Neural crest cell (in vitro differentiated cells): Measurements from ENCODE around the gene TNS3. TPM values are rescaled to one million over a fixed set of nuclear protein-coding genes. Genes with fewer than 3 reads are reported as not detected.
A peak's percentile ranks its signal among the peaks of the same experiment; 100 is the strongest.
"Not testable (repeated sequence)": the region's sequence is repeated elsewhere in the genome, so short reads cannot be mapped to it uniquely, and the experiment has no call there.

ENCODE experiments used
- DNase-seq: peaks from one replicate; pipeline ENCODE4 v3.0.0; 2021; ENCODE audit warnings: low read depth, mixed read lengths, low spot score
- H3K27ac Mint-ChIP-seq: one replicate; pipeline ENCODE4 v1.8.0; 2021; ENCODE audit warnings: mild to moderate bottlenecking, mixed read lengths; ENCODE audit not compliant: unreplicated experiment
- H3K27me3 Mint-ChIP-seq: 2 replicates; pipeline ENCODE4 v1.8.0; 2021; ENCODE audit warnings: low read depth, mild to moderate bottlenecking, mixed read lengths
- H3K36me3 Mint-ChIP-seq: 2 replicates; pipeline ENCODE4 v1.8.0; 2021; ENCODE audit warnings: low read depth, mild to moderate bottlenecking, mixed read lengths
- H3K4me1 Mint-ChIP-seq: 2 replicates; pipeline ENCODE4 v1.8.0; 2021; ENCODE audit warnings: mixed read lengths
- H3K4me3 Mint-ChIP-seq: one replicate; pipeline ENCODE4 v1.8.0; 2021; ENCODE audit warnings: mild to moderate bottlenecking, mixed read lengths
- H3K9me3 Mint-ChIP-seq: 2 replicates; pipeline ENCODE4 v1.8.0; 2021; ENCODE audit warnings: mixed read lengths
- total RNA-seq: library from RNA; stranded (reverse); gene quantifications from 2 replicates; pipeline ENCODE4 v1.2.1, GENCODE V29; 2021
- TF ChIP-seq, protein P1 (sequence below): fragments of 200-600 bp; sonication (generic); conservative IDR thresholded peaks from 2 replicates; pipeline ENCODE4 v1.5.0; 2021; ENCODE audit warnings: antibody characterized with exemption, mild to moderate bottlenecking

The TNS3 gene
- total RNA-seq, 1 donor from 2014 or later: 26.4 TPM

DNA sequence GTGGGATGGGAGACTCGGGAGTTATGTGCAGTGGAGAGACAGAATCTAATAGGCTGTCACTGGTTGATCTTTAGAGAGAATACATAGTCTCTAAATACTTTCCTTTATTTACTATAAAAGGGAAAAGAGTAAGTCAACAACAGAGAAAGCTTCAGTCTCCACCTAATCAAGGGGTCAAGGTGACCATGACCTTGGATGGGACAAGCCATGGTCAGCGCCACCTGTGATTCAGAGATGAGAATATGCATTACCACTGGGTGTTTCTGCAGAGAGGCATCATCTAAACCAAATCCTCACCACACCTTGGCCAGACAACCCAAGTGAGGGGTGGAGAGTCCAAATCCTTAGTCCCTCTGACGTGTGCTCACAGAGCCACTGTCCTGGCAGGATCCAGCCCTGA is 39.9 kb downstream of the TNS3 start:
- Mint-ChIP-seq H3K4me3 (no peak overlapping the region), H3K27me3 (peaks cover 24% of the 10 kb centered on the region), H3K27ac (no peak overlapping the region), H3K9me3 (no peaks in the 10 kb centered on the region), H3K36me3 (peaks cover 2% of the 10 kb centered on the region), H3K4me1 (peaks cover 27% of the 10 kb centered on the region)
- TF ChIP-seq, protein P1, sequence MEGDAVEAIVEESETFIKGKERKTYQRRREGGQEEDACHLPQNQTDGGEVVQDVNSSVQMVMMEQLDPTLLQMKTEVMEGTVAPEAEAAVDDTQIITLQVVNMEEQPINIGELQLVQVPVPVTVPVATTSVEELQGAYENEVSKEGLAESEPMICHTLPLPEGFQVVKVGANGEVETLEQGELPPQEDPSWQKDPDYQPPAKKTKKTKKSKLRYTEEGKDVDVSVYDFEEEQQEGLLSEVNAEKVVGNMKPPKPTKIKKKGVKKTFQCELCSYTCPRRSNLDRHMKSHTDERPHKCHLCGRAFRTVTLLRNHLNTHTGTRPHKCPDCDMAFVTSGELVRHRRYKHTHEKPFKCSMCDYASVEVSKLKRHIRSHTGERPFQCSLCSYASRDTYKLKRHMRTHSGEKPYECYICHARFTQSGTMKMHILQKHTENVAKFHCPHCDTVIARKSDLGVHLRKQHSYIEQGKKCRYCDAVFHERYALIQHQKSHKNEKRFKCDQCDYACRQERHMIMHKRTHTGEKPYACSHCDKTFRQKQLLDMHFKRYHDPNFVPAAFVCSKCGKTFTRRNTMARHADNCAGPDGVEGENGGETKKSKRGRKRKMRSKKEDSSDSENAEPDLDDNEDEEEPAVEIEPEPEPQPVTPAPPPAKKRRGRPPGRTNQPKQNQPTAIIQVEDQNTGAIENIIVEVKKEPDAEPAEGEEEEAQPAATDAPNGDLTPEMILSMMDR: no peak
- no peak for DNase-seq

DNA sequence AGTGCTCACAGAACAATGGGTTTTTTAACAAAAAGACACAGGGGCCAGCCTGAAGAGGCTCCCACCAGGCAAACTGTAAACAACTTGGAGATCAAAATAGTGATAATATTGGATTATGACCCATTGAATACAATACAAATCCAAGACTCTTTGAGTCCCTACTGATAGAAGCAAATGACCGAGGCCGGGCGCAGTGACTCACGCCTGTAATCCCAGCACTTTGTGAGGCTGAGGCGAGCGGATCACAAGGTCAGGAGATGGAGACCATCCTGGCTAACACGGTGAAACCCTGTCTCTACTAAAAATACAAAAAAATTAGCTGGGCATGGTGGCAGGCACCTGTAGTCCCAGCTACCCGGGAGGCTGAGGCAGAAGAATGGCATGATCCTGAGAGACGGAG is 40.4 kb downstream of the TNS3 start:
- H3K9me3 Mint-ChIP-seq, H3K4me3 Mint-ChIP-seq, H3K36me3 Mint-ChIP-seq, DNase-seq, H3K27ac Mint-ChIP-seq: not testable (repeated sequence)
- peaks cover 29% of the 10 kb centered on the region for H3K4me1 Mint-ChIP-seq
- peaks cover 27% of the 10 kb centered on the region for H3K27me3 Mint-ChIP-seq

DNA sequence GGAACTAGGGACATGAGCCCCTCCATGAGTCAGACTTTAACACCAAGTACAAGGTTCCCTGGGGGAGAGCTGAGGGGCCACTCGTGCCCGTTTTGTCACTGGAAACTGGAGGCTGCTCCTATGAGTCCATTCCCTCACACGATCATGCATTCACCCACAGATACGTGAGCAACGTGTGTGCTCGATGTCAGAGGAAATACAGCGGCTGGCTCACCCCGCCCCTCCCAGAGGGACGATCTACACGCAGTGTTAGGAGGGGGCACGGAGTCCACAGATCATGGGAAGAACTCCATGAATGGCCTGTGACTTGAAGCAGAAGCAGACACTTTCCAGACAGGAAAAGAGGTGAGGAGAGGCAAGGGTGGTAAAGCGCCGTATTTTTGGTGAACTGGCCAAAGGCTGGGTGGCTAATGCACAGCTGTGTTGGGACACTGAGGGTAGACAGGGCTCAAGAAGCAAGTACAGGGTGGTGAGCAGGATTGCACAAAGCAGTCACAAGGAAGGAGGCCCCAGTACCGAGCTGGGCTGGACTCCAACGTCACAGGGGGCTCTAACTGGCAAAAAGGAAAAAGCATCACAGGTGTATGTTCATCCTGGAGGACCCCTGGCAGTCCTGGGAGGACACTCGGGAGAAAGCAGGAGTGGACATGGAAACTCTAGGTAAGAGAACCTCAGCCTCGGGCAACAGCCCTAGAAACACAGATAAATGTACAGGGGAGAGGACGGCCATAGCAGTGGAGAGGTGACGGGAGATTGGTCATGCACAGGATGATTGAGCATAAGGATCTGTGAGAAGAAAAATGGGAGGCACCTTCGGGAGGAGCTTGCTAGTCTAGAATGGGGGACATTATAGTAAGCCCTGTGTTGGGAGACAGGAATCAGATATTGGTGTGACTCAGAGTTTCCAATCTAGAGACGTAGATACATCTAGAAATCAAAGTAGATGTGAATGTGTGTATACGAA is 41.2 kb downstream of the TNS3 start:
- peaks cover 36% of the 10 kb centered on the region for H3K4me1 Mint-ChIP-seq
- H3K36me3 Mint-ChIP-seq: peaks cover 2% of the 10 kb centered on the region

DNA sequence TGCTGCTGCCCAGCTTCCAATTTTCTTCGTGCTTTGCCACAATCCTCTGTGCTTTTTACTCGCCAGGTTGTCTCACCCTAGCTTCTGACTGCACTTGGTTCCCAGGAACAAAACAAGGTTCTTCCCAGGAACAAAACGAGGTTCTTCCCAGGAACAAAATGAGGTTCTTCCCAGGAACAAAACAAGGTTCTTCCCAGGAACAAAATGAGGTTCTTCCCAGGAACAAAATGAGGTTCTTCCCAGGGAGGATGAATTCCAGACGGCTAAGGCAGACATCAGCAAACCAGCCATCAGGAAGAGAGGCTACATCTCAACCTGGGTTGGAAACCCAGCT is 41.9 kb downstream of the TNS3 start:
- H3K4me1 Mint-ChIP-seq: peaks cover 42% of the 10 kb centered on the region
- no peaks in the 10 kb centered on the region for H3K9me3 Mint-ChIP-seq
- DNase-seq: no peak
- H3K27me3 Mint-ChIP-seq: peaks cover 42% of the 10 kb centered on the region
- no peak overlapping the region for H3K27ac Mint-ChIP-seq
- no peak overlapping the region for H3K4me3 Mint-ChIP-seq
- TF ChIP-seq, protein P1: no peak
- H3K36me3 Mint-ChIP-seq: peaks cover 2% of the 10 kb centered on the region

More for the DNA sequence above, 41.2 kb downstream of the TNS3 start:
- H3K27ac Mint-ChIP-seq: no peak overlapping the region
- no peak overlapping the region for H3K4me3 Mint-ChIP-seq
- DNase-seq: no peak
- TF ChIP-seq, protein P1: no peak
- peaks cover 36% of the 10 kb centered on the region for H3K27me3 Mint-ChIP-seq
- H3K9me3 Mint-ChIP-seq: no peaks in the 10 kb centered on the region

DNA sequence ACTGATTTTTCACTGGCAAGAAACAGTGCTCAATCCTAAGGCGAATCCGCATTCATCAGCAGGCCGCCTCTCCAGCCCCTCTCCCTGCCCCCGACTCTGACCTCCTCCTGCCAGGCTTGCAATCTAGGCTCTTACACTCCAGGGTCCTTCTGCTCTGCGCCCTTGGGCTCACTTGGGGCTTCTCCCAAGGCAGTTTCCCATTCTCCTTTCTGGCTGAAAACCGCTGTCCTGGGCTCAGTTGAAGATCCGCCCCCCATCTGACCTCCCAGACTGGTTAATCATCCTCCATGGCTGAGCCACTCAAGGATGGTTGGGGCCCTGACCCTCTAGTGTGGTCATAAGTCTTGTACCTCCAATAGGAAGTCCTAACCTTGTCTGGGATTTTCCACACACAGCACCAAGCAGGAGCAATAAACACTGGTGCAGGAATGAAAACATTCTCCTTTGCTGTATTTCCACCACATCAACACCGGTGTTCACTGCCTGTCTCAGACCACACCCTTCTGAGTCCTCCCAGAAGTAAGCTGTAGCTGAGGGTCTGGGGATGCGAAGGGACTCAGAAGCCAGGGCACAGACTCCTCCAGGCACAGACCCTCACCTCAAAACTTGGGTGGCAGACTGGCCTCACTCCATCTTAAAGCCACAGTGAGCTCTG is 42.4 kb downstream of the TNS3 start:
- TF ChIP-seq, protein P1: no peak
- DNase-seq: no peak
- Mint-ChIP-seq H3K27ac (no peak overlapping the region), H3K4me3 (peak overlapping the region; percentile 28), H3K4me1 (peaks cover 47% of the 10 kb centered on the region), H3K27me3 (peaks cover 47% of the 10 kb centered on the region), H3K36me3 (peaks cover 2% of the 10 kb centered on the region), H3K9me3 (no peaks in the 10 kb centered on the region)

DNA sequence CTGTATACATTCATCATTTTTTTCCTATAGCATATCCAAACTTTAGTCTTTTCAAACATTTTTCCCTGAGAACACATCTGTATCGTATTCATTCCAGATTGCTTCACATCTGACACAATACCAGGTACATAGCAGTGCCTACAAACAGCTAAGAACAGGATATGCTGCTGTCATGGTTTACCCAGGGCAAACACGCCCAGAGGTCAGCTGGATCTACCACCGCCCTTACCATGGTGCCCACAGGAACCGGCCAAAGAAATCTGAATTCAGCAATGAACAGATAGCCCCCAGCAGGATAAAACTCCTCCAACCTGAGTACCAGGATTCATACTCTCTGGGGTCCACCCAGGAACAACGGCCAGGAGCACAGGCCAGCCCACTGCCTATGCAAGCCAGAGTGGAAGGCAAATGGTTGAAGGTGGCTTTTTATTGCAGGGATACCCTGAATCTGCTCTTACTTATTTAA is 43.0 kb downstream of the TNS3 start:
- Mint-ChIP-seq H3K4me3 (peak overlapping the region; percentile 54), H3K9me3 (no peaks in the 10 kb centered on the region), H3K27me3 (peaks cover 47% of the 10 kb centered on the region), H3K36me3 (peaks cover 2% of the 10 kb centered on the region), H3K4me1 (peaks cover 51% of the 10 kb centered on the region), H3K27ac (no peak overlapping the region)
- DNase-seq: no peak
- TF ChIP-seq, protein P1: no peak
